NCI-H2171 treated with DMSO at 0.1 percent for 48 hours (cell line): ENCODE measurements around the gene PNPLA4.

ENCODE experiments used
- DNase-seq: peaks from one replicate; lab custom pipeline; 2025; lab: John Stamatoyannopoulos, UW

PNPLA4 gene

GRCh38 chrX:7852166-7852565, 75.0 kb downstream of the PNPLA4 start:
- no peak for DNase-seq
